HepG2 (cell line): ENCODE measurements around the gene SCEL.

Experiments
- ARNTL ChIP-seq: sonication (generic); formaldehyde crosslinking; IDR thresholded peaks from 2 replicates; pipeline ENCODE4 v1.4.0; 2020; ENCODE audit warnings: mild to moderate bottlenecking, missing genetic modification reagents
- CTCF ChIP-seq: sonication (generic); formaldehyde crosslinking; IDR thresholded peaks from 2 replicates; pipeline ENCODE4 v1.5.0; 2020; ENCODE audit warnings: mild to moderate bottlenecking, missing genetic modification reagents, moderate library complexity
- EP300 ChIP-seq, 3 experiments: sonication (generic) in 1 of 3; formaldehyde crosslinking in 1 of 3; IDR thresholded peaks; 2 replicates each; pipeline versions ENCODE4 v1.5.1 to v1.6.1; 2011 to 2020; ENCODE audit warnings: low read depth in 2 of 3, low read length in 2 of 3, borderline replicate concordance in 1 of 3, improper control_type of control experiment in 1 of 3, mild to moderate bottlenecking in 1 of 3, missing genetic modification reagents in 1 of 3, moderate library complexity in 1 of 3
- ESRRA ChIP-seq: sonication (generic); formaldehyde crosslinking; IDR thresholded peaks from 2 replicates; pipeline ENCODE4 v1.5.1; 2020; ENCODE audit warnings: mild to moderate bottlenecking, low read depth, missing genetic modification reagents
- EZH2 ChIP-seq: conservative IDR thresholded peaks from 2 replicates; pipeline ENCODE4 v1.6.1; 2012; ENCODE audit warnings: mild to moderate bottlenecking, low read depth, low read length, moderate library complexity
- FOXJ3 ChIP-seq: sonication (generic); formaldehyde crosslinking; IDR thresholded peaks from 2 replicates; pipeline ENCODE4 v1.4.0; 2020; ENCODE audit warnings: missing genetic modification reagents, mild to moderate bottlenecking, borderline replicate concordance
- MAFK ChIP-seq, 2 experiments: IDR thresholded peaks in 1 of 2; conservative IDR thresholded peaks in 1 of 2; 2 replicates each; pipeline ENCODE4 v1.6.1; 2011; ENCODE audit warnings: improper control_type of control experiment in 2 of 2, low read length in 2 of 2
- PAXIP1 ChIP-seq: sonication (generic); formaldehyde crosslinking; conservative IDR thresholded peaks from 2 replicates; pipeline ENCODE4 v1.4.0; 2020; ENCODE audit warnings: mild to moderate bottlenecking, missing genetic modification reagents, moderate library complexity
- POLR2A ChIP-seq, 2 experiments: IDR thresholded peaks; 2 replicates each; pipeline ENCODE4 v1.6.1; 2011; ENCODE audit warnings: low read depth in 2 of 2, low read length in 2 of 2, mild to moderate bottlenecking in 1 of 2, moderate library complexity in 1 of 2; ENCODE audit not compliant: insufficient read depth in 1 of 2
- POLR2AphosphoS5 ChIP-seq: IDR thresholded peaks from 2 replicates; pipeline ENCODE4 v1.6.1; 2012; ENCODE audit warnings: low read depth, low read length
- SMC3 ChIP-seq: IDR thresholded peaks from 2 replicates; pipeline ENCODE4 v1.6.1; 2011; ENCODE audit warnings: low read length, improper control_type of control experiment
- TAF1 ChIP-seq: sonication (generic); formaldehyde crosslinking; IDR thresholded peaks from 2 replicates; pipeline ENCODE4 v1.4.0; 2020; ENCODE audit warnings: missing genetic modification reagents
- TERF1 ChIP-seq: sonication (generic); formaldehyde crosslinking; IDR thresholded peaks from 2 replicates; pipeline ENCODE4 v1.8.0; 2022; ENCODE audit warnings: mild to moderate bottlenecking, missing genetic modification reagents, moderate library complexity
- U2AF1 ChIP-seq: fragments of 200-400 bp; formaldehyde crosslinking; optimal IDR thresholded peaks from 2 replicates; pipeline ENCODE3; 2017; ENCODE audit warnings: mild to moderate bottlenecking, low read depth, low read length

GRCh38 chr13:77535448-77535847, at the start of gene SCEL:
- TF ChIP-seq SMC3 (no peak), EZH2 (no peak), U2AF1 (no peak), CTCF (CRISPR knock-in tag) (no peak), MAFK (conservative IDR thresholded peaks at IDR 0.05 in 1 of 2, IDR thresholded peaks at IDR 0.05 in 1 of 2; ENCODE audit: low read length in 2 of 2) (no peak), POLR2A (IDR thresholded peaks at IDR 0.05; ENCODE audit: insufficient read depth in 1 of 2, low read depth in 2 of 2, low read length in 2 of 2) (no peak), TAF1 (CRISPR knock-in tag) (no peak), EP300 (IDR thresholded peaks at IDR 0.05; ENCODE audit: low read depth in 2 of 2, low read length in 2 of 2) (no peak), EP300 (CRISPR knock-in tag; IDR thresholded peaks at IDR 0.05; ENCODE audit: borderline replicate concordance) (no peak), ARNTL (no peak), FOXJ3 (no peak), ESRRA (no peak), TERF1 (CRISPR knock-in tag) (no peak), PAXIP1 (CRISPR knock-in tag) (no peak), POLR2AphosphoS5 (no peak)
